GM23338 (cell line): ENCODE results near the gene RBM12. TPM values are rescaled to one million over a fixed set of nuclear protein-coding genes. Genes with fewer than 3 reads are reported as not detected.

Source experiments
- ATAC-seq: fragments of 200-7000 bp; cut with Tn5 transposase; 3 replicates; pipeline ENCODE4 v1.9.1; 2020
- DNase-seq: peaks from one replicate; pipeline ENCODE4 v3.0.0-alpha.2; 2015; ENCODE audit warnings: low spot score
- H2AFZ ChIP-seq: fragments of 200-600 bp; sonication (generic); 2 replicates; pipeline ENCODE4 v1.8.0; 2016; ENCODE audit warnings: antibody characterized with exemption, mild to moderate bottlenecking, moderate library complexity
- H3F3A ChIP-seq: fragments of 200-600 bp; sonication (generic); replicated peaks from 2 replicates; pipeline ENCODE4 v1.8.0; 2017; ENCODE audit warnings: antibody characterized with exemption, mixed run types, low read depth
- H3K27ac ChIP-seq: fragments of 200-600 bp; sonication (generic); 2 replicates; pipeline ENCODE4 v1.6.1; 2016; ENCODE audit warnings: low read depth
- H3K27me3 ChIP-seq: fragments of 200-600 bp; sonication (generic); 2 replicates; pipeline ENCODE4 v1.8.0; 2016; ENCODE audit warnings: mild to moderate bottlenecking, mixed run types, moderate library complexity; ENCODE audit not compliant: insufficient read depth
- H3K36me3 ChIP-seq: fragments of 200-600 bp; sonication (generic); 2 replicates; pipeline ENCODE4 v1.8.0; 2016; ENCODE audit warnings: mild to moderate bottlenecking; ENCODE audit not compliant: insufficient read depth
- H3K4me1 ChIP-seq: fragments of 200-600 bp; sonication (generic); 2 replicates; pipeline ENCODE4 v1.8.0; 2016; ENCODE audit warnings: mild to moderate bottlenecking, moderate library complexity; ENCODE audit not compliant: insufficient read depth
- H3K4me2 ChIP-seq: fragments of 200-600 bp; sonication (generic); 2 replicates; pipeline ENCODE4 v1.7.1; 2017; ENCODE audit warnings: mixed run types
- H3K4me3 ChIP-seq: fragments of 200-600 bp; sonication (generic); 2 replicates; pipeline ENCODE4 v1.6.1; 2016; ENCODE audit warnings: mixed run types
- H3K79me2 ChIP-seq: fragments of 200-600 bp; sonication (generic); replicated peaks from 2 replicates; pipeline ENCODE4 v1.8.0; 2017; ENCODE audit warnings: mild to moderate bottlenecking; ENCODE audit not compliant: insufficient read depth
- H3K9me2 ChIP-seq: fragments of 200-600 bp; sonication (generic); 2 replicates; pipeline ENCODE4 v1.8.0; 2017; ENCODE audit not compliant: insufficient read depth
- H4K20me1 ChIP-seq: fragments of 200-600 bp; sonication (generic); replicated peaks from 2 replicates; pipeline ENCODE4 v1.8.0; 2017; ENCODE audit warnings: mild to moderate bottlenecking; ENCODE audit not compliant: insufficient read depth
- H3K27ac Mint-ChIP-seq: 2 replicates; pipeline ENCODE4 v1.8.0; 2020; ENCODE audit warnings: inconsistent platforms, mild to moderate bottlenecking, moderate library complexity, mixed read lengths
- H3K27me3 Mint-ChIP-seq: 3 replicates; pipeline ENCODE4 v1.8.0; 2022; ENCODE audit warnings: low read depth, mild to moderate bottlenecking, moderate library complexity, mixed read lengths, inconsistent platforms; ENCODE audit not compliant: insufficient read depth, poor library complexity
- H3K36me3 Mint-ChIP-seq: 3 replicates; pipeline ENCODE4 v1.8.0; 2021; ENCODE audit warnings: low read depth, mild to moderate bottlenecking, inconsistent platforms, moderate library complexity, mixed read lengths
- H3K4me1 Mint-ChIP-seq: 3 replicates; pipeline ENCODE4 v1.8.0; 2020; ENCODE audit warnings: mild to moderate bottlenecking, inconsistent platforms, mixed read lengths
- H3K4me3 Mint-ChIP-seq: 3 replicates; pipeline ENCODE4 v1.8.0; 2021; ENCODE audit warnings: moderate library complexity, mild to moderate bottlenecking, inconsistent platforms, mixed read lengths
- H3K9me3 Mint-ChIP-seq: 3 replicates; pipeline ENCODE4 v1.8.0; 2020; ENCODE audit warnings: moderate library complexity, mild to moderate bottlenecking, inconsistent platforms, mixed read lengths
- POLR2AphosphoS5 ChIP-seq: IDR thresholded peaks from 2 replicates; pipeline ENCODE4 v1.6.1; 2016; ENCODE audit warnings: antibody characterized with exemption, low read depth
- STAT1 ChIP-seq: IDR thresholded peaks from one replicate; pipeline ENCODE4 v1.6.1; 2016; ENCODE audit warnings: antibody characterized with exemption; ENCODE audit not compliant: unreplicated experiment
- ZNF114 ChIP-seq: fragments of 250-450 bp; sonication (Bioruptor Pico); IDR thresholded peaks from 2 replicates; pipeline ENCODE4 v1.5.0; 2020; ENCODE audit warnings: mild to moderate bottlenecking, moderate library complexity
- ZNF331 ChIP-seq: fragments of 250-450 bp; sonication (Bioruptor Pico); IDR thresholded peaks from 2 replicates; pipeline ENCODE4 v1.5.0; 2020; ENCODE audit warnings: low read depth, mild to moderate bottlenecking, moderate library complexity
- polyA plus RNA-seq: library from polyadenylated mRNA; unstranded; fragments of >200 nt; fragmentation: Nextera tagmentation; extraction: Ambion mirVana; gene quantifications from 2 replicates; pipeline ENCODE4 v1.2.1, GENCODE V29; 2016
- total RNA-seq: library from RNA; depleted of rRNA; stranded (reverse); fragments of >200 nt; shearing (Covaris generic); gene quantifications from 2 replicates; pipeline ENCODE4 v1.2.3, GENCODE V29; 2014
- TF ChIP-seq, protein P1 (sequence below): IDR thresholded peaks from one replicate; pipeline ENCODE4 v1.6.1; 2018; ENCODE audit warnings: antibody characterized with exemption; ENCODE audit not compliant: unreplicated experiment
- TF ChIP-seq, protein P2 (sequence below): fragments of 250-450 bp; sonication (Bioruptor Pico); IDR thresholded peaks from 2 replicates; pipeline ENCODE4 v1.5.0; 2020; ENCODE audit warnings: mild to moderate bottlenecking, moderate library complexity

The RBM12 gene
- total and polyA plus RNA-seq, 2 experiments from 2014 or later, result 22.3 to 82.2 TPM

DNA sequence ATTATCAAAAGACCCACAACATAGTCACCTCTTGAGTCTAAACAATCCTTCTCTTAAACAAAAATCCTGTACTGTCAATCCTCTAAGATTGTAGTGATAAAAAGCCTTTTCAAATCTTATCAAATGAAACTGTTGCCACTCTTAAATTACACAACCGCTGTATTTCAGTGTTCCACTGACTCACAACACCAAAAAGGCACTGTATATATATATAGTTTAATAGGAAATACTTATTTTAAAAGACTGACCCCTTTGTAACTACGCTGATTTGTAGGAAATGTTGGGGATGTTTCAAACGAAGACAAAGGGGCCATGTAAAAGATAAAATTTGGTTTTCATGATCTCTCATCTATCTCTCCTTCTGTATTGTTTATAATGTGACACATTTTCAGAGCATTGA lies 14.1 kb downstream of the RBM12 start:
- Histone ChIP-seq H3K79me2 (peaks cover 99% of the 10 kb centered on the region), H3K4me3 (no peak overlapping the region), H3K9me2 (no peaks in the 10 kb centered on the region), H4K20me1 (peaks cover 86% of the 10 kb centered on the region), H3K4me2 (no peak overlapping the region), H3K4me1 (no peaks in the 10 kb centered on the region; the same call in 1 of the 2 replicates), H2AFZ (no peak overlapping the region), H3K27ac (no peak overlapping the region), H3K27me3 (no peaks in the 10 kb centered on the region), H3K36me3 (peaks cover 11% of the 10 kb centered on the region), H3F3A (0 out of 2 replicates have a peak, but pooled peaks cover 5% of the 10 kb centered on the region)
- no peaks in the 10 kb centered on the region for H3K27me3 Mint-ChIP-seq
- no peak for DNase-seq
- no peak overlapping the region for H3K4me3 Mint-ChIP-seq
- H3K9me3 Mint-ChIP-seq, result no peaks in the 10 kb centered on the region
- peaks cover 6% of the 10 kb centered on the region; the same call in 2 of the 3 replicates for H3K36me3 Mint-ChIP-seq
- no peak for ATAC-seq
- H3K27ac Mint-ChIP-seq, result no peak overlapping the region
- TF ChIP-seq STAT1 (no peak), POLR2AphosphoS5 (no peak), ZNF331 (CRISPR knock-in tag) (no peak), ZNF114 (CRISPR knock-in tag) (no peak)
- TF ChIP-seq, protein P1, sequence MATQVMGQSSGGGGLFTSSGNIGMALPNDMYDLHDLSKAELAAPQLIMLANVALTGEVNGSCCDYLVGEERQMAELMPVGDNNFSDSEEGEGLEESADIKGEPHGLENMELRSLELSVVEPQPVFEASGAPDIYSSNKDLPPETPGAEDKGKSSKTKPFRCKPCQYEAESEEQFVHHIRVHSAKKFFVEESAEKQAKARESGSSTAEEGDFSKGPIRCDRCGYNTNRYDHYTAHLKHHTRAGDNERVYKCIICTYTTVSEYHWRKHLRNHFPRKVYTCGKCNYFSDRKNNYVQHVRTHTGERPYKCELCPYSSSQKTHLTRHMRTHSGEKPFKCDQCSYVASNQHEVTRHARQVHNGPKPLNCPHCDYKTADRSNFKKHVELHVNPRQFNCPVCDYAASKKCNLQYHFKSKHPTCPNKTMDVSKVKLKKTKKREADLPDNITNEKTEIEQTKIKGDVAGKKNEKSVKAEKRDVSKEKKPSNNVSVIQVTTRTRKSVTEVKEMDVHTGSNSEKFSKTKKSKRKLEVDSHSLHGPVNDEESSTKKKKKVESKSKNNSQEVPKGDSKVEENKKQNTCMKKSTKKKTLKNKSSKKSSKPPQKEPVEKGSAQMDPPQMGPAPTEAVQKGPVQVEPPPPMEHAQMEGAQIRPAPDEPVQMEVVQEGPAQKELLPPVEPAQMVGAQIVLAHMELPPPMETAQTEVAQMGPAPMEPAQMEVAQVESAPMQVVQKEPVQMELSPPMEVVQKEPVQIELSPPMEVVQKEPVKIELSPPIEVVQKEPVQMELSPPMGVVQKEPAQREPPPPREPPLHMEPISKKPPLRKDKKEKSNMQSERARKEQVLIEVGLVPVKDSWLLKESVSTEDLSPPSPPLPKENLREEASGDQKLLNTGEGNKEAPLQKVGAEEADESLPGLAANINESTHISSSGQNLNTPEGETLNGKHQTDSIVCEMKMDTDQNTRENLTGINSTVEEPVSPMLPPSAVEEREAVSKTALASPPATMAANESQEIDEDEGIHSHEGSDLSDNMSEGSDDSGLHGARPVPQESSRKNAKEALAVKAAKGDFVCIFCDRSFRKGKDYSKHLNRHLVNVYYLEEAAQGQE, result no peak
- TF ChIP-seq, protein P2, sequence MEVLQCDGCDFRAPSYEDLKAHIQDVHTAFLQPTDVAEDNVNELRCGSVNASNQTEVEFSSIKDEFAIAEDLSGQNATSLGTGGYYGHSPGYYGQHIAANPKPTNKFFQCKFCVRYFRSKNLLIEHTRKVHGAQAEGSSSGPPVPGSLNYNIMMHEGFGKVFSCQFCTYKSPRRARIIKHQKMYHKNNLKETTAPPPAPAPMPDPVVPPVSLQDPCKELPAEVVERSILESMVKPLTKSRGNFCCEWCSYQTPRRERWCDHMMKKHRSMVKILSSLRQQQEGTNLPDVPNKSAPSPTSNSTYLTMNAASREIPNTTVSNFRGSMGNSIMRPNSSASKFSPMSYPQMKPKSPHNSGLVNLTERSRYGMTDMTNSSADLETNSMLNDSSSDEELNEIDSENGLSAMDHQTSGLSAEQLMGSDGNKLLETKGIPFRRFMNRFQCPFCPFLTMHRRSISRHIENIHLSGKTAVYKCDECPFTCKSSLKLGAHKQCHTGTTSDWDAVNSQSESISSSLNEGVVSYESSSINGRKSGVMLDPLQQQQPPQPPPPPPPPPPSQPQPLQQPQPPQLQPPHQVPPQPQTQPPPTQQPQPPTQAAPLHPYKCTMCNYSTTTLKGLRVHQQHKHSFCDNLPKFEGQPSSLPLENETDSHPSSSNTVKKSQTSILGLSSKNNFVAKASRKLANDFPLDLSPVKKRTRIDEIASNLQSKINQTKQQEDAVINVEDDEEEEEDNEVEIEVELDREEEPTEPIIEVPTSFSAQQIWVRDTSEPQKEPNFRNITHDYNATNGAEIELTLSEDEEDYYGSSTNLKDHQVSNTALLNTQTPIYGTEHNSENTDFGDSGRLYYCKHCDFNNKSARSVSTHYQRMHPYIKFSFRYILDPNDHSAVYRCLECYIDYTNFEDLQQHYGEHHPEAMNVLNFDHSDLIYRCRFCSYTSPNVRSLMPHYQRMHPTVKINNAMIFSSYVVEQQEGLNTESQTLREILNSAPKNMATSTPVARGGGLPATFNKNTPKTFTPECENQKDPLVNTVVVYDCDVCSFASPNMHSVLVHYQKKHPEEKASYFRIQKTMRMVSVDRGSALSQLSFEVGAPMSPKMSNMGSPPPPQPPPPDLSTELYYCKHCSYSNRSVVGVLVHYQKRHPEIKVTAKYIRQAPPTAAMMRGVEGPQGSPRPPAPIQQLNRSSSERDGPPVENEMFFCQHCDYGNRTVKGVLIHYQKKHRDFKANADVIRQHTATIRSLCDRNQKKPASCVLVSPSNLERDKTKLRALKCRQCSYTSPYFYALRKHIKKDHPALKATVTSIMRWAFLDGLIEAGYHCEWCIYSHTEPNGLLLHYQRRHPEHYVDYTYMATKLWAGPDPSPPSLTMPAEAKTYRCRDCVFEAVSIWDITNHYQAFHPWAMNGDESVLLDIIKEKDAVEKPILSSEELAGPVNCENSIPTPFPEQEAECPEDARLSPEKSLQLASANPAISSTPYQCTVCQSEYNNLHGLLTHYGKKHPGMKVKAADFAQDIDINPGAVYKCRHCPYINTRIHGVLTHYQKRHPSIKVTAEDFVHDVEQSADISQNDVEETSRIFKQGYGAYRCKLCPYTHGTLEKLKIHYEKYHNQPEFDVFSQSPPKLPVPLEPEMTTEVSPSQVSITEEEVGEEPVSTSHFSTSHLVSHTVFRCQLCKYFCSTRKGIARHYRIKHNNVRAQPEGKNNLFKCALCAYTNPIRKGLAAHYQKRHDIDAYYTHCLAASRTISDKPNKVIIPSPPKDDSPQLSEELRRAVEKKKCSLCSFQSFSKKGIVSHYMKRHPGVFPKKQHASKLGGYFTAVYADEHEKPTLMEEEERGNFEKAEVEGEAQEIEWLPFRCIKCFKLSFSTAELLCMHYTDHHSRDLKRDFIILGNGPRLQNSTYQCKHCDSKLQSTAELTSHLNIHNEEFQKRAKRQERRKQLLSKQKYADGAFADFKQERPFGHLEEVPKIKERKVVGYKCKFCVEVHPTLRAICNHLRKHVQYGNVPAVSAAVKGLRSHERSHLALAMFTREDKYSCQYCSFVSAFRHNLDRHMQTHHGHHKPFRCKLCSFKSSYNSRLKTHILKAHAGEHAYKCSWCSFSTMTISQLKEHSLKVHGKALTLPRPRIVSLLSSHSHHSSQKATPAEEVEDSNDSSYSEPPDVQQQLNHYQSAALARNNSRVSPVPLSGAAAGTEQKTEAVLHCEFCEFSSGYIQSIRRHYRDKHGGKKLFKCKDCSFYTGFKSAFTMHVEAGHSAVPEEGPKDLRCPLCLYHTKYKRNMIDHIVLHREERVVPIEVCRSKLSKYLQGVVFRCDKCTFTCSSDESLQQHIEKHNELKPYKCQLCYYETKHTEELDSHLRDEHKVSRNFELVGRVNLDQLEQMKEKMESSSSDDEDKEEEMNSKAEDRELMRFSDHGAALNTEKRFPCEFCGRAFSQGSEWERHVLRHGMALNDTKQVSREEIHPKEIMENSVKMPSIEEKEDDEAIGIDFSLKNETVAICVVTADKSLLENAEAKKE, result no peak
- H3K4me1 Mint-ChIP-seq, result peaks cover under 1% of the 10 kb centered on the region; the same call in 1 of the 3 replicates
